Stimulated activated CD4-positive, alpha-beta T cell treated with anti-CD3 and anti-CD28 coated beads, TNF-alpha, amount 100 ng/mL, for 4 hours (primary cell): ENCODE data around the gene TRDN.
"Not testable (repeated sequence)": the region's sequence is repeated elsewhere in the genome, so short reads cannot be mapped to it uniquely, and the experiment has no call there.

ENCODE experiments used
- DNase-seq, 3 experiments: peaks; one replicate each; pipeline ENCODE4 v3.0.0-alpha.2; 2020; ENCODE audit warnings: low read depth in 3 of 3

Gene TRDN

DNA sequence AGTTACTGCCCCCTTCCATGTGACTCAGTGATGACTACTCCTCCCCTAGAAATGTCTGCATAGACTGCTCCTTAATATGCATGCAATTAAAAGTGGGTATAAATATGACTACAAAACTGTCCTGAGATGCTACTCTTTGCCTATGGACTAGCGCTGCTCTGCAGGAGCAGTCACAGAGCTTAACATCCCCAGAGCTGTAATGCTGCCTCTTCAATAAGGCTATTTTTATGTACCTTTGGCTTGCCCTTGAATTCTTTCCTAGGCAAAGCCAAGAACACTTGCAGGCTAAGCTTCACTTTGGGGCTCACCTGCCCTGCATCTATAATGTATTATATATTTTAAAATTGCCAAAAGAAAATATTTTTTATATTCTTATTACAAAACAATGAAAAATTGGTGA, 341.6 kb downstream of the TRDN start:
- no peak for DNase-seq

- no peak for DNase-seq
These were observed 348.1 kb downstream of the TRDN start for GRCh38 chr6:123288649-123289048.

DNA sequence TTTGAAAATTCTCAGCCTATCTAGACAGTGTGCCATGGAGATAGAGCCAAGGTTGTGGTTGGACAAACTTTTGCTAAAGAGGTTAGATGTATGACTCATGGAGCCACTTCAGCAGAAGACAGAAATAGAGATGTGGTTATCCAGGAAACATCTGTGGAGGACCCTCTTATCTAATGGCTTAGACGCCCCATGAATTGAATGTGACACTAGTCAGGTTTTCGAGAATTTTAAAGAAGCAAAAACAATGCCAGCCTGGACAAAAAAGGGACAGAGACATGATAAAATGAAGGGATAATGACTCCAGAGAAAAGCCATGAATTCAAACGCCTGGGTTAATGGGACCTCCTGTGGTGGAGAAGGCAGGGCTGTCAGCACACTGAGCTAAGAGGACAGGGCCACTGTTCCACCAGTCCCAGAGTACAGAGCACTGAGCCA, 360.2 kb downstream of the TRDN start:
- DNase-seq = no peak

DNA sequence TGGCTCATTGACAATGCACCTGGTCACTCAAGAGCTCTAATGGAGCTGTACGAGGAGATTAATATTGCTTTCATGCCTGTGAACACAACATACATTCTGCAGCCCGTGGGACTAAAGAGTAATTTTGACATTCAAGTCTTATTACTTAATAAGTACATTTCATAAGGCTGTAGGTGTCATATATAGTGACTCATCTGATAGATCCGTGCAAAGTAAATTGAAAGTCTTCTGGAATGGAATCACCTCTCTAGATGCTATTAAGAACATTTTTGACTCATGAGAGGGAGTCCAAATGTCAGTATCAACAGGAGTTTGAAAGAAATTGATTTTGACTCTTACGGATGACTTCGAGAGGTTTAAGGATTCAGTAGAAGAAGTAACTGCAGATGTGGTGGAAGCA, 372.8 kb downstream of the TRDN start:
- no peak for DNase-seq

GRCh38 chr6:123240626-123241025, 396.1 kb downstream of the TRDN start:
- no peak for DNase-seq

DNA sequence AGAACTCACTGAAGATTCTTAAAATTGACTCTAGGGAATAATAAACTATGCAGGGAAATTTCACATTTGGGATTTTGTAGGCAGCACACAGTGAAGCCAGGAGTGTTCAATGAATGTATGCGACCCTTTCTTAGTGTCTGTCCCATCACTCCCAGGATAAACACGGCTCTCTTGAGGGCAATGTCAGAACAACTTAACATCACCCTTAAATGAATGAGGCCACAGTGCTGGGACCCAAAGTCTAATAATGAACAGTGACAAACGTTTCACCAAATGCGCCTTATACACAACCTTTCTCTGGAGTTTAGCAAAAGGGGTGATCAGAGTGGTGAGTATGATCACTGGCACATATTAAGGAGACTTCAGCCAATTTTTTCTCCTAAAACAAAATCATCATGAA, 403.4 kb downstream of the TRDN start:
- DNase-seq = no peak

DNA sequence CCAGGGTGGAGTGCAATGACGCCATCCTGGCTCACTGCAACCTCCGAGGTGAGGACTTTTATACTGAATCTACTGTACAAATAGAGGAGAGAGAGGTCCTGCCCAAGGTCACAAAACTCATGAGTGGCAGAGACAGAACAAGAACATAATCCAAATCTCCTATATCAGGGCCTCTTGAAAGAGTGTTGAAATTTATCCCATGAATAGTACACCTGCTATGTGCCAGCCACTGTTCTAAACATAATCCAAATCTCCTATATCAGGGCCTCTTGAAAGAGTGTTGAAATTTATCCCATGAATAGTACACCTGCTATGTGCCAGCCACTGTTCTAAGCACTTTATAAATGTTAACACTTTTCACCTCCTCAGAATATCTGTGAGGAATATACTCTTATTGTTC, 409.0 kb downstream of the TRDN start:
- not testable (repeated sequence) for DNase-seq

- DNase-seq = no peak
These were observed 410.4 kb downstream of the TRDN start for GRCh38 chr6:123226398-123226797.

DNA sequence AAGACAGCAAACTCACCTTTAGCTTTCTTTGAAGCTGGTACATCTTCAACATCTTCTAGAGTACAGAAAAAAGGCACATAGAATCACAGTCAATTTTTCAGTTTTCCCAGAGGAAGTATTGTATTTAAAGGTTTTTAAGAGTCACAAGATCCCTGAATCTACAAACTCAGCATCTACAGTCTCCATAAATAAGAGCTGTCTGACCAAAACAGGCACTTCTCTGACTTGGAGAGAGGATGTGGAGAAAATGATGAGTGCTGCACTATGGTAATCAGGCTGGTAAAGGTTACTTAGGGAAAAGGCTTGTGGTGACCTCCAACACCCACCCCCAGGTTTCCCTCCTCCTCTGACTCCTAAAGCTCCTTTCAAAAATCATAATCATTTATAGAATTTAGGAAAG, 412.7 kb downstream of the TRDN start:
- DNase-seq = no peak

GRCh38 chr6:123223461-123223860, 413.3 kb downstream of the TRDN start:
- DNase-seq = no peak

DNA sequence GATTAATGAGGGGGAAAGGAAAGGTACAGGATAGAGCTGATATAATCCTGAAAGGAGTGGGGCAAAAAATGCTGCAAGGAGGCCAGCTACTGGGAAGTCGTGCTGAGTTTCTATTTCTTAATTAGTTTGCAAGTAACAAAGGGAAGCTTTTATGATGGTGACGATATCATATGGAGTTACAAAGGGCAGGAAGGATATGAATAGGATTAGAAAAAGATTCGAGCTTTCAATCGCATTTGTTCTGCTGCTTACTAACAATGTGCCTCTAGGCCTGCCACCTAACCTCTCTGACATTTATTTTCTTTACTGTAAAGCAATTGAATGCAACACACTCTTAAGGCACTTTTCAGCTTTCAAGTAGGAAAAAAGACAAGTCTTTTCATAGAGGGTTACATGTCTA, 421.5 kb downstream of the TRDN start:
- DNase-seq = no peak

GRCh38 chr6:123214433-123214832, 422.3 kb downstream of the TRDN start:
- DNase-seq = no peak

- no peak for DNase-seq
These were observed 422.8 kb downstream of the TRDN start for GRCh38 chr6:123213921-123214320.

DNA sequence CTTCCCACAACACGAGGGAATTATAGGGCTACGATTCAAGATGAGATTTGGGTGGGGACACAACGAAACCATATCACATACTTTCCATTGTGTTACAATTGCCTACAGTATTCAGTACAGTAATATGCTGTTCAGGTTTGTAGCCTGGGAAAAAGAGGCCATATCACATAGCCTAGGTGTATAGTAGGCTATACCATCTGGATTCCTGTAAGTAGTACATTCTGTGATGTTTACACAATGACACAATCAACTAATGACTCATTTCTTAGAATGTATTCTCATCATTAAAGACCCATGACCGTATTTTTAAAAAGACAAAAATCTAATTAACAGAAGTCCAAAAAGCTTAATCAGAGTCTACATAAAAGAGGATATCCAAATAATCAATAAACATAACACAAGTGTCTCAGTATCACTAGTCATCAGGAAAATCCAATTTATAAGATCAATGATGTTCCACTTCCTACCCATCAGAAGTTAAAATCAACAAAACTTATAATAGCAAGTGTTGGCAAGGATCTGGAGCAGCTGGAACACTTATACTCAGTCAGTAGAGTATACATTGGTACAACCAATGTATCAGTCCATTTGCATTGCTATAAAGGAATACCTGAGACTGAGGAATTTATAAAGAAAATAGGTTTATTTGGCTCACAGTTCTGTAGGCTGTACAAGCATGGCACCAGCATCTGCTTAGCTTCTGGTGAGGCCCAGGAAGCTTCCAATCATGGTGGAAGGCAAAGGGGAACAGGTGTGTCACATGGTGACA, 424.8 kb downstream of the TRDN start:
- DNase-seq = no peak

- no peak for DNase-seq
These were observed 426.1 kb downstream of the TRDN start for GRCh38 chr6:123210645-123211044.

DNA sequence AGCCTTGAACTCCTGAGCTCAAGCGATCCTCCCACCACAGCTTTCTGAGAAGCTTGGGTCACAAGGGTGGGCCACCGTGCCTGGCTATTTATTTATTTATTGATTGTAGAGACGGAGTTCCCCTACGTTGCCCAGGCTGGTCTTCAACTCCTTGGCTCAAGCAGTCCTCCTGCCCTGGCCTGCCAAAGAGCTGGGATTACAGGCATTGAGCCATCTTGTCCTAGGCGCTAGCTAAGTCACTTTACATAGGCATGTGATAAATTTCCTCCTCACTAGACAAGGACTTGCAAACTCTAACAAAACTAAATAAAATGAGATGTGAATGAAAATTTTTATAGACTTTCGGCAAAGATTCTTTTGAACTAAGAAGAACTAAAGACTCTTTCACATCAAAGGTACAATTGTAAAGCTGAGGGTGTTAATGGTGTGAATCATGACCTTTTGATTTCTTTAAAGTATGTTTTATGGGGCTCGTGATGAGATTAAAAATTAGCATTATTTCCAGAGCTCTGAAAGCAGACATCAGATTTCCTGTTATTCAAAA, 428.7 kb downstream of the TRDN start:
- no peak for DNase-seq

DNA sequence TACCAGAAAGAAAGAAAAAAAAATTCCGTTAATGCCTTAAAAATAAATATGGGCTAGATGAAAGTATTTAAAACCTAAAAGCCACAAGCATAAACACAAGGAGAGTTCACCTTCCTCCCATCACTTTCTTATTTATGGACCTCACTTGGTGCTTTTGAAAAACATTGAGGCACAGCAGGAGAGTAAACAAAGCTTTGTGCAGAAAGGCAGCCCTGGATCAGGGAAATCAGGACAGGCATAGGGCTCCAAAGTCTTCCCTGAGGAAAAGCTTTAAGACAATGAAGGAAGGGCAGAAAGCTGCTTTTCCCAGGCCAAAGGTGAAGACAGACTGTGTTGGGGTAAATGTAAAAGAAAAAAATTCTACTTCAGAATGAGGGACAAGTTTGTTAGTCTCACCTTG, 432.8 kb downstream of the TRDN start:
- no peak for DNase-seq

GRCh38 chr6:123201869-123202372, 434.8 kb downstream of the TRDN start:
- no peak for DNase-seq

- DNase-seq = no peak
These were observed 443.5 kb downstream of the TRDN start for GRCh38 chr6:123193298-123193697.

- DNase-seq = no peak
These were observed 446.9 kb downstream of the TRDN start for GRCh38 chr6:123189816-123190215.

DNA sequence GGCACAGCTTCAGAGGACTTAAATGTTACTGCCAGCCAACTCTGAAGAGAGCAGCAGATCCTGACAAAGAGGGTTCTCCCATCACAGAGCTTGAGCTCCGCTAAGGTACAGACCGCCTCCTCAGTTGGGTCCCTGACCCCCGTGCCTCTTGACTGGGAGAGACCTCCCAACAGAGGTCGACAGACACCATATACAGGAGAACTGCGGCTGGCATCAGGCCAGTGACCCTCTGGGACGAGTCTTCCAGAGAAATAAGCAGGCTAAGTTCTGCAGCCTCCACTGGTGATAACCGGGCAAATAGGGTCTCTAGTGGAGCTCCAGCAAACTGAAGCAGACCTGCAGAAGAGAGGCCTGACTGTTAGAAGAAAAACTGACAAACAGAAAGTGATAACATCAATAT, 453.8 kb downstream of the TRDN start:
- DNase-seq = no peak

- DNase-seq = no peak
These were observed 460.0 kb downstream of the TRDN start for GRCh38 chr6:123176706-123177105.

- DNase-seq = no peak
These were observed 465.2 kb downstream of the TRDN start for GRCh38 chr6:123171341-123172115.
